NCI-H2081 (cell line): ENCODE results near the gene PTGFR.
A peak's percentile ranks its signal among the peaks of the same experiment; 100 is the strongest.

Experiments used
- DNase-seq, 2 experiments: peaks; one replicate each; lab custom pipeline; 2025; lab: John Stamatoyannopoulos, UW

PTGFR gene

GRCh38 chr1:78490861-78491450 is at the start of gene PTGFR:
Gene PTGFR (plus strand): TSS chr1:78490974. CDS start chr1:78492744, 1,770 bp downstream.
- peak in 1 of 2 experiments; percentile 31 for DNase-seq

- no peak for DNase-seq
Measured at GRCh38 chr1:78441921-78442320, 48.9 kb upstream of the PTGFR start.

GRCh38 chr1:78447086-78447485 is 43.7 kb upstream of the PTGFR start:
- DNase-seq: no peak

GRCh38 chr1:78464449-78464891 is 26.3 kb upstream of the PTGFR start:
- no peak for DNase-seq

- no peak for DNase-seq
Measured at GRCh38 chr1:78465143-78465542, 25.6 kb upstream of the PTGFR start.

GRCh38 chr1:78468521-78468920 is 22.3 kb upstream of the PTGFR start:
- DNase-seq: no peak

- DNase-seq: no peak
Measured at GRCh38 chr1:78469576-78469975, 21.2 kb upstream of the PTGFR start.

- no peak for DNase-seq
Measured at GRCh38 chr1:78471890-78472620, 18.7 kb upstream of the PTGFR start.

- DNase-seq: no peak
Measured at GRCh38 chr1:78472851-78473496, 17.8 kb upstream of the PTGFR start.

GRCh38 chr1:78474092-78474491 is 16.7 kb upstream of the PTGFR start:
- no peak for DNase-seq

- DNase-seq: no peak
Measured at GRCh38 chr1:78475888-78476610, 14.7 kb upstream of the PTGFR start.

GRCh38 chr1:78483903-78484302 is 6.9 kb upstream of the PTGFR start:
- DNase-seq: no peak

- DNase-seq: no peak
Measured at GRCh38 chr1:78491451-78492071, 787 bp downstream of the PTGFR start.

GRCh38 chr1:78492386-78492950 is 1.7 kb downstream of the PTGFR start:
- no peak for DNase-seq

GRCh38 chr1:78493451-78493850 is 2.7 kb downstream of the PTGFR start:
- no peak for DNase-seq

- no peak for DNase-seq
Measured at GRCh38 chr1:78497201-78497600, 6.4 kb downstream of the PTGFR start.

GRCh38 chr1:78500529-78500928 is 9.8 kb downstream of the PTGFR start:
- DNase-seq: no peak

GRCh38 chr1:78501203-78501602 is 10.4 kb downstream of the PTGFR start:
- DNase-seq: no peak

- DNase-seq: no peak
Measured at GRCh38 chr1:78511334-78511733, 20.6 kb downstream of the PTGFR start.

GRCh38 chr1:78516716-78517115 is 25.9 kb downstream of the PTGFR start:
- no peak for DNase-seq

GRCh38 chr1:78519446-78519845 is 28.7 kb downstream of the PTGFR start:
- no peak for DNase-seq

- no peak for DNase-seq
Measured at GRCh38 chr1:78520216-78520615, 29.4 kb downstream of the PTGFR start.
